HG03342 (cell line): ENCODE measurements around the gene VCX3B.
"Not testable (repeated sequence)": the region's sequence is repeated elsewhere in the genome, so short reads cannot be mapped to it uniquely, and the experiment has no call there.

Experiments used
- ATAC-seq: cut with Tn5 transposase; IDR thresholded peaks from one replicate; pipeline ENCODE4 v1.9.1; 2021; ENCODE audit warnings: mild to moderate bottlenecking, moderate library complexity; ENCODE audit not compliant: unreplicated experiment

Gene VCX3B

GRCh38 chrX:8464530-8464929, at the start of gene VCX3B:
Gene VCX3B, plus strand, starts transcription at chrX:8464830. Its CDS starts 621 bp downstream, at chrX:8465451.
- ATAC-seq: not testable (repeated sequence)

- no peak for ATAC-seq
Measured at GRCh38 chrX:8418301-8418700, 46.3 kb upstream of the VCX3B start.

- ATAC-seq: no peak
Measured at GRCh38 chrX:8424912-8425311, 39.7 kb upstream of the VCX3B start.

GRCh38 chrX:8429692-8430249, 34.9 kb upstream of the VCX3B start:
- ATAC-seq: no peak

GRCh38 chrX:8430444-8430843, 34.2 kb upstream of the VCX3B start:
- no peak for ATAC-seq

GRCh38 chrX:8432396-8432795, 32.2 kb upstream of the VCX3B start:
- ATAC-seq: no peak

- ATAC-seq: no peak
Measured at GRCh38 chrX:8433109-8434062, 31.2 kb upstream of the VCX3B start.

- no peak for ATAC-seq
Measured at GRCh38 chrX:8447368-8447767, 17.3 kb upstream of the VCX3B start.

- not testable (repeated sequence) for ATAC-seq
Measured at GRCh38 chrX:8452343-8452742, 12.3 kb upstream of the VCX3B start.

GRCh38 chrX:8453611-8454010, 11.0 kb upstream of the VCX3B start:
- ATAC-seq: no peak

GRCh38 chrX:8455557-8455956, 9.1 kb upstream of the VCX3B start:
- ATAC-seq: no peak

GRCh38 chrX:8462488-8462887, 2.1 kb upstream of the VCX3B start:
- ATAC-seq: no peak

- ATAC-seq: no peak
Measured at GRCh38 chrX:8484360-8484949, 19.8 kb downstream of the VCX3B start.

- not testable (repeated sequence) for ATAC-seq
Measured at GRCh38 chrX:8495036-8495435, 30.4 kb downstream of the VCX3B start.

- no peak for ATAC-seq
Measured at GRCh38 chrX:8500203-8500602, 35.6 kb downstream of the VCX3B start.

- ATAC-seq: not testable (repeated sequence)
Measured at GRCh38 chrX:8502101-8502500, 37.5 kb downstream of the VCX3B start.

GRCh38 chrX:8504451-8504850, 39.8 kb downstream of the VCX3B start:
- no peak for ATAC-seq
